ENCODE measurements around the gene NRG2. TPM values are rescaled to one million over a fixed set of nuclear protein-coding genes. Genes with fewer than 3 reads are reported as not detected.

The NRG2 gene
- total RNA-seq, 4 donors from 2014 or later: 1.1 to 2.9 (median 1.8) TPM

DNA sequence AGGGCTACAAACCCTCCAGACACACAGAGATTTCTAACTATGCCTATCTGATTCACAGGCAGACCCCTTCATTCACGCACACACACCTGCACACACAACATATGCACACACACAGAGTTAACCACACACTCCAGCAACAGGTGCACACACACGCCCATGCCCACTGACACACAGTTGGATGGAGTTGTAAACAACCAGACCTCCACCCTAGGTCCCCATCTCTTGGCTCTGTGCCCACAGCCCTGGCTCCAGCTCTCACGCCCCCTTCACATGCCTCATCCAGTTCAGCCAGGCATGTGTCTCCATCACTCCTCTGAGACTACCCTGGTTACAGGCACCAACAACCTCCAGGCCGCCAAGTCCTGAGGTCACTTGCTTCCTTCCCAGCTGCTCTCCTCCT is 186.4 kb downstream of the NRG2 start:
- 87 to 93% methylated on average over 4 of the region's 4 CpGs for WGBS, 2 donors
- no peak for TF ChIP-seq POLR2A (IDR thresholded peaks at IDR 0.05)
- TF ChIP-seq, protein P1, sequence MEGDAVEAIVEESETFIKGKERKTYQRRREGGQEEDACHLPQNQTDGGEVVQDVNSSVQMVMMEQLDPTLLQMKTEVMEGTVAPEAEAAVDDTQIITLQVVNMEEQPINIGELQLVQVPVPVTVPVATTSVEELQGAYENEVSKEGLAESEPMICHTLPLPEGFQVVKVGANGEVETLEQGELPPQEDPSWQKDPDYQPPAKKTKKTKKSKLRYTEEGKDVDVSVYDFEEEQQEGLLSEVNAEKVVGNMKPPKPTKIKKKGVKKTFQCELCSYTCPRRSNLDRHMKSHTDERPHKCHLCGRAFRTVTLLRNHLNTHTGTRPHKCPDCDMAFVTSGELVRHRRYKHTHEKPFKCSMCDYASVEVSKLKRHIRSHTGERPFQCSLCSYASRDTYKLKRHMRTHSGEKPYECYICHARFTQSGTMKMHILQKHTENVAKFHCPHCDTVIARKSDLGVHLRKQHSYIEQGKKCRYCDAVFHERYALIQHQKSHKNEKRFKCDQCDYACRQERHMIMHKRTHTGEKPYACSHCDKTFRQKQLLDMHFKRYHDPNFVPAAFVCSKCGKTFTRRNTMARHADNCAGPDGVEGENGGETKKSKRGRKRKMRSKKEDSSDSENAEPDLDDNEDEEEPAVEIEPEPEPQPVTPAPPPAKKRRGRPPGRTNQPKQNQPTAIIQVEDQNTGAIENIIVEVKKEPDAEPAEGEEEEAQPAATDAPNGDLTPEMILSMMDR (IDR thresholded peaks at IDR 0.05): no peak
- no peaks in the 10 kb centered on the region for H3K27me3 ChIP-seq

DNA sequence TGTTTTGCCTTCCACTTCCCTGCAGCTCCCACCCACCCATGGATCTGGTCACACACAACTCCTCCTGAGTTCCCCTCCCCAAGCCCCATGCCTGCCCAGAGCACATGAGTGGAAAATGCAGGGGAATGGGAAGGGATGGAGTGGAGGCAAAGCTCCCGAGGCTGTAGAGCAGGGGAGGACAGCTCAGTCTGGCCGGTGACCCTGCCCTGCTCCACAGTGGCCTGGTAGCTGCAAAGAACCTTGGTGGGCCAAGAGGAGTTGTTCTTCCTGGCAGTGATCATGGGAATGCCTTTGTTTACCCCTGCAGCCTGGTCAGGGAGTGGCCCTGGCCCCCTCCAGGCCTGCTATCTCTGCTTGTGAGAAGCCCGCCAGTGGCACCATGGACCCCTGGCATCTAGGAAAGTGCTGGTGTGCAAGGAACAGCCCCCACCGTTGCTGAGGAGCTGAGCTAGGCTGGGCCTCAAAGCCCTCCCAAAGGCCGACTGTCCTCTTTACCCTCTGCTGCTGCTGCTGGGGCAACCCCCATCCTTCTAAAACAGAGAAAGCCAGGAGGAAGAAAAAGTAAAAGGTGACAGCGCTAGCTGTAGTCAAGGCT is 187.1 kb downstream of the NRG2 start:
- H3K27me3 ChIP-seq: no peaks in the 10 kb centered on the region
- no peaks in the 10 kb centered on the region for H3K9me3 ChIP-seq
- intact Hi-C loops (cut with DNase I): no loop called here
- no peaks in the 10 kb centered on the region for H3K36me3 ChIP-seq
- DNase-seq: no peak
- H3K4me1 ChIP-seq: peaks cover 0 to 9% of the 10 kb centered on the region in 2 donors
- 88 to 96% methylated on average over 6 of the region's 6 CpGs for WGBS, 2 donors
- no peak overlapping the region for H3K27ac ChIP-seq
- H3K4me3 ChIP-seq (replicated peaks in 1 of 3): no peak overlapping the region
- TF ChIP-seq, protein P1 (IDR thresholded peaks at IDR 0.05): no peak
- TF ChIP-seq POLR2A (IDR thresholded peaks at IDR 0.05): no peak

More for the DNA sequence above, 186.4 kb downstream of the NRG2 start:
- H3K4me1 ChIP-seq: peaks cover 0 to 10% of the 10 kb centered on the region in 2 donors
- DNase-seq: no peak
- H3K4me3 ChIP-seq (replicated peaks in 1 of 3): no peak overlapping the region
- intact Hi-C loops (cut with DNase I): no loop called here
- no peaks in the 10 kb centered on the region for H3K9me3 ChIP-seq
- H3K27ac ChIP-seq: no peak overlapping the region
- no peaks in the 10 kb centered on the region for H3K36me3 ChIP-seq

DNA sequence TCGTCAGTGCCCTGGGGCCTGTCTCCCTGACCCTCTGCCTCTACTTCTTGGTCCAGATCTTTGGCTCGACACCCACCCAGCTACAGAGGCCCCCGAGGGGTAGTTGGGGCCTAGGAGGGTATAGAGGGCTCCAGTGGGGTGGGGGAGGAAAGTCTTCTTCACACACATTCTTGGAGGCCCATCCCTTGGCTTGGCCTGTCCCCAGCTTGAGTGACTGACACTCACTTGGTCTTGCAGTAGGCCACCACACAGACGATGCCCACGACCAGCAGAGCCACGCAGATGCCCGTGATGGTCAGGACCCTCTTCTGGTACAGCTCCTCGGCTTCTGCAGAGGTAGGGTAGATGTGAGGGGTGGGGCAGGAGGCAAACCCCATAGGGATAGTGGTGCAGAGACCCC is 187.6 kb downstream of the NRG2 start:
- no peak for DNase-seq
- no peak overlapping the region for H3K4me3 ChIP-seq (replicated peaks in 1 of 3)
- no peak overlapping the region for H3K27ac ChIP-seq
- TF ChIP-seq POLR2A (IDR thresholded peaks at IDR 0.05): no peak
- TF ChIP-seq, protein P1 (IDR thresholded peaks at IDR 0.05): no peak
- no peaks in the 10 kb centered on the region for H3K27me3 ChIP-seq
- WGBS, 2 donors: 96 to 100% methylated on average over 5 to 8 of the region's 8 CpGs
- intact Hi-C loops (cut with DNase I): no loop called here
- H3K36me3 ChIP-seq: no peaks in the 10 kb centered on the region
- H3K4me1 ChIP-seq: peaks cover 0 to 9% of the 10 kb centered on the region in 2 donors
- no peaks in the 10 kb centered on the region for H3K9me3 ChIP-seq

DNA sequence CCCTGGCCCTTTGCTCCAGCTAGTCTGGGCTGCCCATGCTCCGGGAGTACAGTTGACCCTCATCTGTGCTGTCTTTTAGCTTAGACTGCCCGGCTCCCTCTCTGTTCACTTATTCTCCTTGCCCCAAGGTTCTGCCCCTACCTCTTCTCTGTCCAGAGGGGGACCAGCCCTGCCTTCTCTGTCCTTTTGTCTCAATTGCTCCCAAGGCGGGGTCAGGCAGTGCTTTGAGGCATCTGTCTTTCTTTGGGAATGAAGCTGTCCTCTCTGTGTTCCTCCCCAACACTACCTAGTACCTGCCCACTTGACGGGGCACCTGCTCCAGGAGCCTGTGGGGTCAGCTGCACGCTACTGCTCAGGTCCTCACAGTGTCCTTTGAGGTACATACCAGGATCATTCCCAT is 188.1 kb downstream of the NRG2 start:
- Histone ChIP-seq H3K27me3 (no peaks in the 10 kb centered on the region), H3K4me1 (peaks cover 0 to 9% of the 10 kb centered on the region in 2 donors), H3K27ac (no peak overlapping the region), H3K9me3 (no peaks in the 10 kb centered on the region), H3K4me3 (replicated peaks in 1 of 3) (no peak overlapping the region), H3K36me3 (no peaks in the 10 kb centered on the region)
- 98 to 99% methylated on average over 5 of the region's 5 CpGs for WGBS, 2 donors
- no peak for DNase-seq
- intact Hi-C loops (cut with DNase I): no loop called here
- TF ChIP-seq, protein P1 (IDR thresholded peaks at IDR 0.05): no peak
- TF ChIP-seq POLR2A (IDR thresholded peaks at IDR 0.05): no peak

DNA sequence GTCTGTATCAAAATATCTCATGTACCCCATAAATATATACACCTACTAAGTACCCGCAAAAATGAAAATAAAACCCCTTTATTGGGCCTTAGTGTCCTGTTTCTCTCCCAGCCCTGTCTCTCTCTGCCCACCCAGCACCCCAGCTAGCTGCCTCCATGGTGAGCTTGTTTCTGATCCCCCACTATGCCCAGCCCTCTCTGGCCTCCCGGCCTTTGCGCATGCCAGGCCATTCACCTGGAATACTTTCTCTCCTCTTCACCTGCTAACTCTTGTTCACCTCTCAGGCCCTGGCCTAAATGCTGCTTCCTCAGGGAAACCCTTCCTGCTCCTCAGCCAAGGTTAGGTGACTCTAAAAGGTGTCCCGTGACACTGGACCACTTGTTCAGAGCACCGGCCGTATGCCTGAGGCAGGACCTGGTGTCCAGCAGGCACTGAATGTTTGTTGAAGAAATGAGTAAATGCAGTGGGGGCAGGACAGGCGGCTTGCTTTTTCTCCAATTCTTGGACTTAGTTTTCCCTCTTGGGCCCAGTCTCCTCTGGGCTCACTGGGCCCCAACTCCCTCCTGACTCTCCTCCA is 189.0 kb downstream of the NRG2 start:
- Histone ChIP-seq H3K27me3 (no peaks in the 10 kb centered on the region), H3K4me1 (peaks cover 0 to 9% of the 10 kb centered on the region in 2 donors), H3K9me3 (no peaks in the 10 kb centered on the region), H3K4me3 (replicated peaks in 1 of 3) (no peak overlapping the region), H3K36me3 (no peaks in the 10 kb centered on the region), H3K27ac (no peak overlapping the region)
- TF ChIP-seq POLR2A (IDR thresholded peaks at IDR 0.05): no peak
- TF ChIP-seq, protein P1 (IDR thresholded peaks at IDR 0.05): no peak
- intact Hi-C loops (cut with DNase I): no loop called here
- WGBS, 2 donors: 94 to 98% methylated on average over 7 of the region's 7 CpGs
- DNase-seq: no peak

Data from thyroid gland (tissue), 4 donors.